Keratinocyte (primary cell): ENCODE measurements around the gene TNP2.

Experiments
- CTCF ChIP-seq, 3 experiments: IDR thresholded peaks in 1 of 3; conservative IDR thresholded peaks in 1 of 3; optimal IDR thresholded peaks in 1 of 3; 2 replicates in 2 of 3; 3 replicates in 1 of 3; pipeline versions ENCODE3 to v1.5.1; 2011; ENCODE audit warnings: low read length in 3 of 3, mild to moderate bottlenecking in 3 of 3, moderate library complexity in 2 of 3, control low read depth in 1 of 3, inconsistent platforms in 1 of 3; ENCODE audit not compliant: insufficient read depth in 2 of 3; ENCODE audit errors: extremely low read depth in 1 of 3
- EZH2 ChIP-seq: IDR thresholded peaks from one replicate; pipeline ENCODE4 v1.6.1; 2012; ENCODE audit warnings: inconsistent platforms, mild to moderate bottlenecking, low read length, moderate library complexity

- TF ChIP-seq EZH2 (no peak), CTCF (optimal IDR thresholded peaks at IDR 0.05 in 1 of 3, IDR thresholded peaks at IDR 0.05 in 1 of 3, conservative IDR thresholded peaks at IDR 0.05 in 1 of 3; ENCODE audit: extremely low read depth in 1 of 3, insufficient read depth in 2 of 3, low read length in 3 of 3) (no peak)
Measured at GRCh38 chr16:11248133-11248532, 21.0 kb downstream of the TNP2 start.
